Transverse colon (tissue), 4 donors: Measurements from ENCODE around the gene PCAT6. TPM values are rescaled to one million over a fixed set of nuclear protein-coding genes. Genes with fewer than 3 reads are reported as not detected.

Experiments used
- DNase-seq: peaks from one replicate; pipeline ENCODE4 v3.0.0-alpha.2; 2019
- H3K27ac ChIP-seq, 4 donors: fragments of 200-600 bp; sonication (generic); 2 replicates each; pipeline ENCODE4 v1.5.1; 2016 to 2018; ENCODE audit warnings: inconsistent platforms in 4 of 4
- H3K27me3 ChIP-seq: fragments of 200-600 bp; sonication (generic); 2 replicates; pipeline ENCODE4 v1.5.1; 2017; ENCODE audit warnings: inconsistent platforms
- H3K36me3 ChIP-seq, 4 donors: fragments of 200-600 bp; sonication (generic); 2 replicates each; pipeline ENCODE4 v1.5.1; 2017 to 2019; ENCODE audit warnings: inconsistent platforms in 4 of 4
- H3K4me1 ChIP-seq, 4 donors: fragments of 200-600 bp; sonication (generic); 2 replicates each; pipeline ENCODE4 v1.5.1; 2017 to 2020; ENCODE audit warnings: inconsistent platforms in 4 of 4
- H3K4me3 ChIP-seq, 4 donors: fragments of 200-600 bp; sonication (generic); 1 replicate in 1 of 4; 2 replicates in 3 of 4; pipeline versions ENCODE4 v1.5.1 to v1.6.1; 2017 to 2019; ENCODE audit warnings: inconsistent platforms in 4 of 4
- H3K9me3 ChIP-seq, 2 donors: fragments of 200-600 bp; sonication (generic); 2 replicates each; pipeline ENCODE4 v1.5.1; 2017 to 2019; ENCODE audit warnings: inconsistent platforms in 2 of 2
- EP300 ChIP-seq: sonication (generic); formaldehyde crosslinking; IDR thresholded peaks from one replicate; pipeline ENCODE4 v1.6.1; 2017; ENCODE audit warnings: antibody characterized with exemption, low read depth
- POLR2A ChIP-seq: fragments of 450-650 bp; IDR thresholded peaks from one replicate; pipeline ENCODE4 v1.6.1; 2016; ENCODE audit warnings: antibody characterized with exemption, mild to moderate bottlenecking, moderate library complexity
- POLR2AphosphoS5 ChIP-seq, 3 donors: sonication (generic); formaldehyde crosslinking; IDR thresholded peaks; one replicate each; pipeline ENCODE4 v1.6.1; 2016; ENCODE audit warnings: antibody characterized with exemption in 3 of 3
- WGBS, 2 donors: methylation state at CpG; one replicate each; pipeline ENCODE4 v1.1.5; 2018; ENCODE audit warnings: low coverage in 1 of 2; 5-methylcytosine and 5-hydroxymethylcytosine counted together
- in situ Hi-C, 4 donors: fragments of 200-750 bp; cut with MboI; loops; one replicate each; pipeline versions ENCODE4 v1.15.0 to v1.15.1; 2017; ENCODE audit warnings: low sequenced_read_pairs in 3 of 4, low pct_ligation_motif_present in 1 of 4, low pct_unique_long_range_greater_than_20kb in 1 of 4
- intact Hi-C: fragments of 100-400 bp; cut with DNase I; formaldehyde crosslinking; loops from one replicate; pipeline ENCODE4 v1.15.1; 2023; ENCODE audit warnings: low total_unique reads
- total RNA-seq, 4 donors: library from RNA; depleted of rRNA; stranded (reverse); fragments of >200 nt; gene quantifications; one replicate each; pipeline ENCODE4 v1.1.0, GENCODE V29; 2016
- TF ChIP-seq, protein P1 (sequence below), 5 experiments: fragments of 200-600 bp in 3 of 5; fragments of 450-650 bp in 2 of 5; sonication (generic) in 3 of 5; IDR thresholded peaks; 1 replicate in 2 of 5; 2 replicates in 3 of 5; pipeline ENCODE4 v1.5.1; 2016 to 2017; ENCODE audit warnings: antibody characterized with exemption in 5 of 5, inconsistent platforms in 3 of 5, mild to moderate bottlenecking in 2 of 5, moderate library complexity in 1 of 5

The PCAT6 gene
- total RNA-seq, 4 donors from 2014 or later: not detected

DNA sequence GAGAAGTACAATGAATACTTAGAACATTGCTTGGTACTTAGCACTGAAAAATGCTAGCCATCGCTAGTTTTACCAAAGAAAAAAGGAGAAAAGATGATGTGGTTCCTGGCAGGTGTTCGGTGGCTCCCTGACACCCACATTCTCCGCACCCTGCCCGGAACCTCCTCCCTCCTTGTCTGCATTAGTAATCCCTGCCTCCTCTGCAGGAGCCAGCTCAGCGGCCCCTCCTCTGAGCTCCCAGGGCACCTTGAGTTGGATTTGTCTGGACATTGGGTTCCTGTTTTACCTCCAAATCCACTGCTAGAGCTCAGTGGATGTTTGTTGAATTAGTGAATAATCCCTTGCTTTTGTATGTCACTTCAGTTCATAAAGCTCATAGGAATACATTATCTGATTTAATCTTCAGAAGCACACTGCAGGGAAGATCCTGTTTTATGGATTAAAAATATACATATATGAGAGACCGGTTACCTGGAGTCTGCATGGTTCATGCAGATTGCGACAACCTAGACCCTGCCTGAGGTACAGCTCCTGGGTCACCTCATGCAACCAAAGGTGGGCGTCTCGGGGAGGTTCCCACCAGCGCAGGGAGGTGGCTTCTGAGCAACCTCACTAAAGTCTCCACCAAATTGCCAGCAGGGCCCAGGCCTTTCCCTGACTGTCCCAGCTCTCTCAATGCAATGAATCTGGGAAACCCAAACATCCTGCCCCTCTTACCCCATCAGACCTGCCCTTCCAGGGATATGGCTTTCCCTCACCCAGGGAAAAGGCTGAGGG lies 24.2 kb downstream of the PCAT6 start:
- H3K36me3 ChIP-seq: no peaks in the 10 kb centered on the region
- H3K9me3 ChIP-seq: no peaks in the 10 kb centered on the region
- in situ Hi-C loops: no loop called here
- H3K27ac ChIP-seq: no peak overlapping the region
- no peak overlapping the region for H3K4me3 ChIP-seq
- 78 to 80% methylated on average over 4 to 10 of the region's 10 CpGs for WGBS, 2 donors
- peaks cover 0 to 6% (median 1%) of the 10 kb centered on the region in 4 donors for H3K4me1 ChIP-seq
- intact Hi-C loops: no loop called here
- TF ChIP-seq EP300 (no peak), POLR2A (no peak), POLR2AphosphoS5 (IDR thresholded peaks at IDR 0.05) (no peak)
- TF ChIP-seq, protein P1, sequence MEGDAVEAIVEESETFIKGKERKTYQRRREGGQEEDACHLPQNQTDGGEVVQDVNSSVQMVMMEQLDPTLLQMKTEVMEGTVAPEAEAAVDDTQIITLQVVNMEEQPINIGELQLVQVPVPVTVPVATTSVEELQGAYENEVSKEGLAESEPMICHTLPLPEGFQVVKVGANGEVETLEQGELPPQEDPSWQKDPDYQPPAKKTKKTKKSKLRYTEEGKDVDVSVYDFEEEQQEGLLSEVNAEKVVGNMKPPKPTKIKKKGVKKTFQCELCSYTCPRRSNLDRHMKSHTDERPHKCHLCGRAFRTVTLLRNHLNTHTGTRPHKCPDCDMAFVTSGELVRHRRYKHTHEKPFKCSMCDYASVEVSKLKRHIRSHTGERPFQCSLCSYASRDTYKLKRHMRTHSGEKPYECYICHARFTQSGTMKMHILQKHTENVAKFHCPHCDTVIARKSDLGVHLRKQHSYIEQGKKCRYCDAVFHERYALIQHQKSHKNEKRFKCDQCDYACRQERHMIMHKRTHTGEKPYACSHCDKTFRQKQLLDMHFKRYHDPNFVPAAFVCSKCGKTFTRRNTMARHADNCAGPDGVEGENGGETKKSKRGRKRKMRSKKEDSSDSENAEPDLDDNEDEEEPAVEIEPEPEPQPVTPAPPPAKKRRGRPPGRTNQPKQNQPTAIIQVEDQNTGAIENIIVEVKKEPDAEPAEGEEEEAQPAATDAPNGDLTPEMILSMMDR (IDR thresholded peaks at IDR 0.05): no peak
- no peaks in the 10 kb centered on the region for H3K27me3 ChIP-seq
- no peak for DNase-seq

DNA sequence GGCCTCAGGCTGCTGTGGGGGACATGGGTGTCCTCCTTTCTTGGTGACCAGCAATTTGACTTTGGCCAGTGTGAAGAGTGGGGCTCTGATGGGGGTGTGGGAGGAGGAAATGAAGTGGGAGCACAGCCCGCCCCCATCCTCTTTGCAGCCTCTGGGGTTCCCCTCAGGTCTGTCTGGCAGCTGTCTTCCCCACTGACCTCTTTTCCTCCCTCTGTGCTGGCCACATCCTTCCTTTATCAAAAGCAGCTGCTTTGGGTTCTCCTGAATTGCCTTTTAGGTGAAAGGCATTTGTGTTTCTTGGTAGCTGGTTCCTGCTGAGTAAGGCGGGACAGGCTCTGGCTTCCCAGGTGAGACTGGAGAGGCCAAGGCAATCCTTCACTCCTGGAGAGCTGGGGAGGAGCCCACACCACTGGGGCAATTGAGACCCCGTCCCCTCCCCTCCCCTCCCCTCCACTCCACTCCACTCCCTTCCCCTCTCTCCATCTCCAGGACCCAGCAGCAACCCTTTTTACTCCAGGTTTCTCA lies 24.9 kb downstream of the PCAT6 start:
- H3K4me3 ChIP-seq: no peak overlapping the region
- WGBS, 2 donors: 38% methylated on average over 3 of the region's 3 CpGs; no CpG with 5 or more reads in 1 of the 2 donors
- in situ Hi-C loops: no loop called here
- H3K27ac ChIP-seq: no peak overlapping the region
- no peak for DNase-seq
- peaks cover 0 to 6% (median 1%) of the 10 kb centered on the region in 4 donors for H3K4me1 ChIP-seq
- no peaks in the 10 kb centered on the region for H3K36me3 ChIP-seq
- H3K27me3 ChIP-seq: no peaks in the 10 kb centered on the region
- intact Hi-C loops: no loop called here
- TF ChIP-seq EP300: no peak
- TF ChIP-seq POLR2A: no peak
- no peak for TF ChIP-seq POLR2AphosphoS5 (IDR thresholded peaks at IDR 0.05)
- H3K9me3 ChIP-seq: no peaks in the 10 kb centered on the region

DNA sequence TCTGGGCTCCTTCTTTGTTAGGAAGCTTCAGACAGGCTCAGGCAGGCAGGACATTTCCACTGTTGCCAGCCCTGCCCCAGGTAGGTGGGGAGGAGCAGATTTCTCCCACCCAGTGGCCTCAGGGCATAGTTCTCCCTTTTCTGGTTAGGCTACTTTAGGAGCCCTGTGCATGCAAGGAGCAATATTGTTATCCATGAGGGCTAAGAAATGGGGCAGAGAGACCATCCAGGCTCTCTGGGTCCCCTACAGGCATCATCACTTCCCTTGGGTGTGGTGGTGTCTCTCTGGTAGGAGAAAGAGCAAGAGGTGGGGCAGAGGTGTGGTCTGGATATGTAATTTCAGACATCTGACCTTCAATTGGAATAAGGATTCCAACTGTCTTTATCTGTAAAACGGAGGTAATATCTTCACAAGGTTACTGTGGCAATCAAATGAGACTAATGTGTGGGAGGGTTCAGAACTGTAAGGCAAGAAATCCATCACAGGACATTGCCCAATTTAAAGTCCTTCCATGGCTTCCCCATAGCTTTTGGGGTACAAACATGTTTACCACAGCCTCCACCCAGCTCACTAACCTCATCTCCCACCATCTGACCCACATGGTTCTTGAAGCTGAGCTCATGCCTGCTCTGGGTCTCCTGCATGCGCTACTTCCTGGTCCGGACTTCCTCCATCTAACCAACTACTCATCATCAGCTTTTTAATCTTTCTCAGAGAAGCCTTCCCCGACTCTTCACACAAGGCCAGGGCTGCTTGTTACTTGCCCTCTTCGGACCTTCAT lies 26.1 kb downstream of the PCAT6 start:
- Histone ChIP-seq H3K27me3 (no peaks in the 10 kb centered on the region), H3K9me3 (no peaks in the 10 kb centered on the region), H3K4me1 (peaks cover 0 to 6% (median 1%) of the 10 kb centered on the region in 4 donors), H3K36me3 (no peaks in the 10 kb centered on the region), H3K4me3 (no peak overlapping the region), H3K27ac (no peak overlapping the region)
- TF ChIP-seq POLR2AphosphoS5 (IDR thresholded peaks at IDR 0.05) (no peak), POLR2A (no peak), EP300 (no peak)
- TF ChIP-seq, protein P1 (IDR thresholded peaks at IDR 0.05): no peak
- in situ Hi-C loops: no loop called here
- intact Hi-C loops: no loop called here
- DNase-seq: no peak
- WGBS, 2 donors: 64 to 79% methylated on average over 5 of the region's 5 CpGs

DNA sequence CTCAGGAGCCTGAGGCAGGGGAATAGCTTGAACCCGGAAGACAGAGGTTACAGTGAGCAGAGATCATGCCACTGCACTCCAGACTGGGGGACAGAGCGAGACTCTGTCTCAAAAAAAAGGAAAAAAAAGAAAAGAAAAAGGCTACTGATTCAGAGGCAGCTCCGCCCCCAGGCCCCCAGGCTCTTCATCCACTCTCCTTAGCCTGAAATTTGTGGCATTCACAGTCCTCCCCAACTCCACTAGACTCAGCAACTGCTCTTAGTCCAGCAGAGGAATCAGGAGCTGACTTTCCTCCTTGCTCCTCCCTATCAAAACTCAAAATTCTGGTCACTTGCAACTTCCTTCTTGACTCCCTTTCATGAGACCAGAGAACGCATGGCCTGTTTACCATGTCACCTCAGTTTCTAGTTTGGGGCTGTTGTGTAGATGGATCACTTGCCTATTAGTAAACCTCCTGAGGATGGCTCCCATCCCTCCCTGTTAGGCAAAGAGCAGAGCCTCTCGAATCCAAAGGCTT lies 27.1 kb downstream of the PCAT6 start:
- WGBS, 2 donors: 87 to 88% methylated on average over 4 to 5 of the region's 5 CpGs
- TF ChIP-seq, protein P1 (IDR thresholded peaks at IDR 0.05): no peak
- no peak for TF ChIP-seq POLR2A
- no peak for TF ChIP-seq EP300
- no peak for TF ChIP-seq POLR2AphosphoS5 (IDR thresholded peaks at IDR 0.05)

More for the DNA sequence above, 27.1 kb downstream of the PCAT6 start:
- H3K4me3 ChIP-seq: no peak overlapping the region
- intact Hi-C loops (no loop called here), in situ Hi-C loops (no loop called here)
- no peak for DNase-seq
- no peaks in the 10 kb centered on the region for H3K9me3 ChIP-seq
- no peaks in the 10 kb centered on the region for H3K27me3 ChIP-seq
- H3K36me3 ChIP-seq: no peaks in the 10 kb centered on the region
- no peak overlapping the region for H3K27ac ChIP-seq
- peaks cover 0 to 6% (median 1%) of the 10 kb centered on the region in 4 donors for H3K4me1 ChIP-seq
